ENCODE results near the gene KREMEN1.

KREMEN1 gene

DNA sequence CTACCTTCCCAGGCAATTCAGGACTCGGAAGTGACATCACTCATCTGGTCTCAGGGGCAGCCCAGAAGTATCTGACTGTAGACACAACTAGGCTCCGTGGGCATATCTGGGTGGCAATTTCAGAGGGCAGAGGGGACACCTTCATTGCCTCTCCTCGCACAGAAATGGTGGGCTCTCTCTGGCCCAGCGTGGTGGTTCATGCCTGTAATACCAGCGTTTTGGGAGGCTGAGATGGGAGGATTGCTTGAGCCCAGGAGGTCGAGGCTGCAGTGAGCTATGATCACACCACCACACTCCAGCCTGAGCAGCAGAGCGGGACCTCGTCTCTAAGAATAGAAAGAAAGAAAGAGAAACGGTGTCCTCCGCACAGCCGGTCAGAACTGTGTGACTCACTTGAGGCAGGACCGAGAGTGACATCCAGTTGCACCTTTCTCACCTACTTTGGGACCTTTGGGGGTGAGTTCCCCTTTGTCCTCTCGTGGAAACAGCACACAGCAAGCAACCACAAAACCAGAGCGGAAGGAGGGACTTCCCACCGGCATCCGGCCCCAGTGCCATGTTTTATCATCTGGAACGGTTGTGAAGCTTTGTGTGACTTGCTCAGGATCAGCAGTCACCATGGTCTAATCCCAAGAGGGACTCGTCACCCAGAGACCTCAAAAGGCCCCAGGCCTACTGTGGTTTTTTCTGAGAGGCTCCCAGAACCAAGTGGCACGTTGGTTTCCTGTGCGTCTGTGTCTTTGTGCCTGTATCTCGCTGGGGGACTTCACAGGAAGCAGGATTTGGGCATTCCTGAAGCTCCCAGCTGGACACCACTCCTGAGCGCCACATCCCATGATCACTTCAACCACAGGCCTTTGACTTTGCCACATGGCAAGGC lies 94.4 kb downstream of the KREMEN1 start:
- TF ChIP-seq, protein P1, sequence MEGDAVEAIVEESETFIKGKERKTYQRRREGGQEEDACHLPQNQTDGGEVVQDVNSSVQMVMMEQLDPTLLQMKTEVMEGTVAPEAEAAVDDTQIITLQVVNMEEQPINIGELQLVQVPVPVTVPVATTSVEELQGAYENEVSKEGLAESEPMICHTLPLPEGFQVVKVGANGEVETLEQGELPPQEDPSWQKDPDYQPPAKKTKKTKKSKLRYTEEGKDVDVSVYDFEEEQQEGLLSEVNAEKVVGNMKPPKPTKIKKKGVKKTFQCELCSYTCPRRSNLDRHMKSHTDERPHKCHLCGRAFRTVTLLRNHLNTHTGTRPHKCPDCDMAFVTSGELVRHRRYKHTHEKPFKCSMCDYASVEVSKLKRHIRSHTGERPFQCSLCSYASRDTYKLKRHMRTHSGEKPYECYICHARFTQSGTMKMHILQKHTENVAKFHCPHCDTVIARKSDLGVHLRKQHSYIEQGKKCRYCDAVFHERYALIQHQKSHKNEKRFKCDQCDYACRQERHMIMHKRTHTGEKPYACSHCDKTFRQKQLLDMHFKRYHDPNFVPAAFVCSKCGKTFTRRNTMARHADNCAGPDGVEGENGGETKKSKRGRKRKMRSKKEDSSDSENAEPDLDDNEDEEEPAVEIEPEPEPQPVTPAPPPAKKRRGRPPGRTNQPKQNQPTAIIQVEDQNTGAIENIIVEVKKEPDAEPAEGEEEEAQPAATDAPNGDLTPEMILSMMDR (IDR thresholded peaks at IDR 0.05; ENCODE audit: low read depth, low read length): no peak
- DNase-seq (ENCODE audit: extremely low read depth, low read depth): no peak

DNA sequence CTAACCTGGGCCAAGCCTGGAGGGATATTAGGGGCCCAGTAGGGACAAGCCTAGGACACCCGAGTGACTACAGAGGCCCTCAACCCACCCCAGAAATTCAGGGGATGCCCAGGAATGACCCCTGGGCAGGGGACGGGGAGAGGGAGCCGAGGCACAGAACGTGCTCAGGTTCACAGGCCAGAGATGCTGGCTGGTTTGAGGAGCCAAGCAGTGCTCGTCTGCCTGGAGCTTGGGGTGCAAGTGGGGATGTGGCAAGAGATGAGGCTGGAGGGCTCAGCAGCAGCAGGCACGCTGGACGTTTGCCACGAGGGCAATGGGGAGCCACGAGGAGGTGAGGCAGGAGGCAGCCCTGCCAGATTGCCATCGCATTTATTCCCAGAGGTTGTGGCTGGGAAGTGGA lies 98.9 kb downstream of the KREMEN1 start:
- TF ChIP-seq, protein P1 (IDR thresholded peaks at IDR 0.05; ENCODE audit: low read depth, low read length): no peak
- DNase-seq (ENCODE audit: extremely low read depth, low read depth): no peak

DNA sequence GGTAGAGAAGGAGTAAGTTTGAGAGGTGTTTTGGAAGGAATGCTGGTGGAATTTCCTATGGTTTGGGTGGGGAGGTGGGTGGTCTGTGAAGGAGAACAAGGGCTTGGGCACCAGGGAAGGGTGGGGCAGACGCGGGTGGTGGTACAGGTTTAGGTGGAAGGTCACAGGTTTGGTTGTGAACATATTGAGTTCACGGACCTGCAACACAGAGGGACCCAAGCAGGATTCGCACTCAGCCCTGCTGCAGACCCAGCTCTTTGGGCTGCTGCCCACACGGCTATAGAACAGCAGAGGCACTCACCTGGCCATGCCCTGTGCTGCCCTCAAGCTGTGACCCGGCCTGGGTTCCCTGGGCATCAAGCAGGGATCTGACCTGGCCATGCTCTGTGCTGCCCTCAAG lies 99.4 kb downstream of the KREMEN1 start:
- TF ChIP-seq, protein P1 (IDR thresholded peaks at IDR 0.05; ENCODE audit: low read depth, low read length): no peak
- DNase-seq (ENCODE audit: extremely low read depth, low read depth): no peak

GRCh38 chr22:29175312-29175835 lies 102.5 kb downstream of the KREMEN1 start:
- no peak for DNase-seq (ENCODE audit: extremely low read depth, low read depth)
- TF ChIP-seq, protein P1 (IDR thresholded peaks at IDR 0.05; ENCODE audit: low read depth, low read length): no peak

DNA sequence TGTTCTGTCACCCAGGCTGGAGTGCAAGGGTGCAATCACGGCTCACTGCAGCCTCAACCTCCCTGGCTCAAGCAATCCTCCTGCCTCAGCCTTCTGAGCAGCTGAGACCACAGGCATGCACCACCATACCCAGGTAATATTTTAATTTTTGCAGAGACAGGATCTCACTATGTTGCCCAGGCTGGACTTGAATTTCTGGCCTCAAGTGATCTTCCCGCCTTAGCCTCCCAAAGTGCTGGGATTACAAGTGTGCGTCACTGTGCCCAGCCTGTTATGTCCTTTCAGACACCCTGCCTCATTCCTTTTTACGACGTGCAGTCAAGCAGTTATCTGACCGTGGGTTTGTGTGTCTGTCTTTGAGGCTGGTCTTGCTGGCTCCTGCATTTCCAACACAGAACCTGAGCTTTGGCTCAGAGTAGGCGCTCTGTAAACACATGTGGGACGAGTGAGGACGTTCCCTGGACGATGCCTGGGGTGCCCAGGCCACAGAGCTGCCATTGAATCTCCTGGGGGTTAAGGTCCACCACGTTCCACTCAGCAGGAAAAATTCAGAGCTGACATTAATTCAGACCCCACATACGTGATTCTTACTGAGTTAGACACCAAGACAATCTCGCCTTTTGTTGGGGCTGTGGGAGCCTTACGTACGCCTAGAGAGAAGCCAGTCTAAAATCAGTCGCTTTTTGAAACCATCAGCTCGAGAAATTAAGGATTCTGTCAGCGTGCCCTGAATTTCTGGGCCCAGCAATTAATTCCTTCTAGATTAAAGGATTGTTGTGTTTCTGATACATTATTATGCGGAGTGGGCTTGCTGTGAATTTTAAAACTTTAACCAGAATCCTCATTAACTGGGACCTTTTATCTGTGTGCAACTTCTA lies 111.4 kb downstream of the KREMEN1 start:
- DNase-seq (ENCODE audit: extremely low read depth, low read depth): no peak
- TF ChIP-seq, protein P1 (IDR thresholded peaks at IDR 0.05; ENCODE audit: low read depth, low read length): no peak

DNA sequence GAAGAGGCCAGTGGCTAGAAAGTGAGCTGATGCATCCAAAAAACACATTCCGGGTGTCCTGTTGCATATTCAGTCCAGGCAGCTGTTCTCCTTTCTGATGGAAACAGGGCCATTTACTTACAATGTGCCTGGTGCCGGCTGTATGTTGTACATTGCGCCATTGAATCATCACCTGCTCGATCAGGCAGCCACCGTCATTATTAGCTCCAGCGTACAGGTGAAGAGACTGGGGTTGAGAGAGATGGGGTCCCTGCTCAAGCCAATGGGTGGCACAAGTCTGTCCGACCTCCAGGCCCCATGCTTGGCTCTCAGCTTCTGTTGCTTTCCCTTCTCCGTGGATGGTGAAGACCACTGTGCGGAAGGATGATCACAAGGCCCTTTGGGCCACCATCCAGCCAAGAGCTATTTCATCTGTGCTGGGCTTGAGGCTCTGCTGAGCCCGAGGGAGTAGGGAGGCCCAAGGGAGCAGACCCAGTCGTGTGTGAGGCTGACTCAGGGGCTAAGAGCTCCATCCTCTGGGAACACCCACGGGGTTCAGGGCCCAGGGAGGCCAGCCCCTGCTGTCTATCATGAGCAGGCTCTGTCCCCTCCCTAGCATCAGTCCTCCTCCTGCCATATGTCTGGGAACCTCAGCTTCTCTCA lies 112.1 kb downstream of the KREMEN1 start:
- TF ChIP-seq, protein P1 (IDR thresholded peaks at IDR 0.05; ENCODE audit: low read depth, low read length): no peak
- no peak for DNase-seq (ENCODE audit: extremely low read depth, low read depth)
